ENCODE data around the gene APBB3.
A peak's percentile ranks its signal among the peaks of the same experiment; 100 is the strongest.

Gene APBB3

DNA sequence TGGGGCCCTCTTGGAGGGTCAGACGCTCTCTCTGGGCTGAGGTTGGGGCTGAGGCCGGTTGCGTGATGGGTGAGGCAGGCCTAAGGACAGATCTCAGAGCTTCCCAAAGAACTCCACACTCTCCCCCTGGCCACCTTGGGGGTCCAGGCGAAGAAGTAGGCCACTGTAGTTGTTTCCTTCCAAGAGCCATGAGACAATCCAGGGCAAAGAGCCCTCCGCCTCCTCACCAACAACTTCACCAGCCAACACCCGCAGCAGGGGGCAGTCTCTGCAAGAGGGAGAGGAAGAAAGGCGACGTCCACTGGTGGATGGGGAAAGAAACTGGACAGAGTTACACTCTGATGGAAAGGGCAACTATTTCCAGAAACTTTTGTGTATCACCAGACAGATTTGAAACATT is 10.9 kb upstream of the APBB3 start:
- DNase-seq (ENCODE audit: low read depth), result peak; percentile 51

DNA sequence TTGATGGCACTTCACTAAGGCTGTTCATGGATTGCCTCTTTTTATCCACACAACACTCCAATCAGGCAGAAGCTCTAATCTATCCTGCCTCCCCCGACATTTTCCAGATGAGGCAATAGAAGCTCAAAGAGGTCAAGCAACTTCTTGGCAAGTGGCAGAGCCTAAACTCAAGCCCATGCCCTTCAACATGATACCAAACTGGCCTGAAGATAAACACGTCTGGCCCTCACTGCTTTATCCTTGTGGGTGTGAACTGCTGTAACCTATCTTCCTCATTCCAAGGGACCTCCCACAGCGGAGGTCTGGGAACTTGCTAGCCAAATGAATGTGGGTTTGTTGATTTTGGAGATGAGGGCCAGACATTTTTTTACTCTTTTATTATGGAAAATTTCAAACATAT is 9.8 kb upstream of the APBB3 start:
- peak; percentile 29 for DNase-seq (ENCODE audit: low read depth)

DNA sequence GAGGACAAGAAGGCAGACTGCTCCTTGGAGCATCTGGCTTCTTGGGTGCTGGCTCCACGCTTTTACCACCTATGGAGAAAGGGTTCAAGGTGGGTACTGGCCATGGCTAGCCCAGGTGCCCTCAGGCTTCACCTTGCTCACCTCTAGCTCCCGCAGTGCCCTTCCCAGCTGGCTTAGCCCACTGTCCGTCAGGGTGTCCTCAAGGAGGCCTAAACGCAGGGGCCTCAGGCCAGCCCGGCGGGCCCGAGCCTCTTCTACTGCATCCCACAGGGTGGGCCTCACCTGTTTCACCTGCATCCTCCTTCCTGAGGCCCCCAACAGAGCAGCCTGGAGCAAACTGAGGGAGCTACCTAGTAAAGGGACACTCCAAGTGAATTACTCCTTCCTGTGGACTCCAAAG is 9.3 kb upstream of the APBB3 start:
- DNase-seq (ENCODE audit: low read depth), result no peak

DNA sequence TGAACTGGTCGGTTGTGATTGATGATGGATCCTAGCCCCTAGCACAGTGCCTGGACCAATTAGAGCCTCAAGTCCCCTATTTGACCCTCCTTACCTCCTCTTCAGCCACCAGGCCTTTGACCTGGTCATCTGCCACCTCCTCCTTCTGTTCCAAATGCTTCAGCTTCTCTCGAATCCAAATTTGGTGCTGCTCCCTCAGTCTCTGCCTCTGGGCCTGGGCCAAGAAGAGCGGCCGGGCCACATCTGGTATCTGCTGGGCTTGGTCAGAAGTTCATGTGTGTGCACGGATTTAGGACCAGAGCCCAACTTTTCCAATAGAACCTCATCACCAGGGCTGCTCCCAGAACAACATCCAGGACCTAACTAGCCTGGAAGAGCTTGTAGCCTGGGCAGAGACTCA is 6.7 kb upstream of the APBB3 start:
- DNase-seq (ENCODE audit: low read depth), result no peak

DNA sequence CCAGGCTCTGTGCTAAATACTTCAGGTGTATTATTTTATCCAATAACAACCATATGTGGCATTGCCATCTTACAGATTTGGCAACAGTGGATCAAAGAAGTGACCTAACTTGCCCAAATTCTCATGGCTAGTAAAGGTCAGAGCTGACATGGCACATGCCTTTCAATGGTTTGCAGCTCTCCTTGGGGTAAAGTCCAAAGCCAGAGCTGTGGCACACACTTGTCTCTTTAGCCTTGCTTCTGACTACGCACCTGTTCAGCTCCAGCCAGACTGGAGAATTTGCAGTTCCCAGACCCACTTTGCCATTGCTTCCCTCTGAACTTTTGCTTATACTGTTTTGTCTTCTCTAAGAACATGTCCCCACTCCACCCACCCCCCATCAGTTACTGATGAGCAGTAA is 6.1 kb upstream of the APBB3 start:
- no peak for DNase-seq (ENCODE audit: low read depth)

DNA sequence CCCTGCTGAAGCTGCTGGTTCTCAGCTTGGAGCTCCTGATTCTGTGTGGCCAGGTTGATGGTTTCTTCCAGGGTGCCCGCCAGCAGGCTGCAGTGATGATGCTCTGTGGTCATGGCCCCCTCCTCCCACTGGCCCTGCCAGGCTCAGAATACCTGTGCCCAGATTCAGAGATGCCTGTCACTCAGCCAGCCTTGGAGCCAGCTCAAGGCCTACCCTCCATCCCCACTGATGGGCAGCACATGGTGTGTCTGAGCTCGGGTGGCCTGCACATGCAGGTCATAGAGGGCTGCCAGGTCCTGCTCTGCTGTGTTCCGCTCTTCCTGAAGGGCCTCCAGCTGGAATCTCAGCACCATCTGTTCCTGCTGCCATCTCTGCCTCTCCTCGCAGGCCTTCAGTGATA is 5.7 kb upstream of the APBB3 start:
- no peak for DNase-seq (ENCODE audit: low read depth)

DNA sequence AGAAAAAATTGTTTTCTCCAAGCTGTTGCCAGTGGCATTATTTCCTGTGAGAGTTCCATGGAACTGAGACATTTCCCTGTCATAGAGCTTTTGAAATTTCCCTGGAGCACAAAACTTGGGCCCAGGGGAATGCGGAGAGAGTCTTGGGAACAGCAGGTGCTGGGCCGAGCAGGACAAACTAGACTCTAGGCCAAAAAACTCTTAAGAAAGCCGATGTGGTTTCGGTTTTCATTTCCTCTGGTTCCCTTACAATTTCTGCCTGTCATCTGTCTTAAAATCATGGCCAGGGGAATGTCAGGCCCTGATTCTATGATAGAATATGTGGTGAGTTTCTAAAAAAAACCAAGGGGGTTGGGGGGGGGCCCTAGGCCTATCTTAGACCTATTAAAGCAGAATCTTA is 4.8 kb upstream of the APBB3 start:
- no peak for DNase-seq (ENCODE audit: low read depth)

DNA sequence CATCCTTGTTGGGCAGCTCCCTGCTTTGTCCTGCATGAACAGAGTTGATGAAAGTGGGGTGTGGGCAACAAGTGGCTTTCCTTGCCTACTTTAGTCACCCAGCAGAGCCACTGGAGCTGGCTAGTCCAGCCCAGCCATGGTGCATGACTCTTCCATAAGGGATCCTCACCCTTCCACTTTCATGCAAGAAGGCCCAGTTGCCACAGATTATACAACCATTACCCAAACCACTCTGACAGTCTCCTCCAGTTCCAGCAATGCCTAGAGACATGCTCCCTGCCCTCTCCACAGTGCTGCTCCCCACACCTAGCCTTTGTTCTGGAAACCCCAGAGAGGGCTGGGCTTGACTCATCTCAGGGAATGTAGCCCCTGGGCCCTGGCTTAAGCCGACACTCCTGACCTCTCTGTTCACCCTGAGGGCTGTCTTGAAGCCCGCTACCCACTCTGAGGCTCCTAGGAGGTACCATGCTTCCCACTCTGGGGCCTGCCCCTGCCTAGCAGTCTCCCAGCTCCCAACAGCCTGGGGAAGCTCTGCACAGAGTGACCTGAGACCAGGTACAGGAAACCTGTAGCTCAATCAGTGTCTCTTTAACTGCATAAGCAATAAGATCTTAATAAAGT is 4.2 kb upstream of the APBB3 start:
- no peak for DNase-seq (ENCODE audit: low read depth)

DNA sequence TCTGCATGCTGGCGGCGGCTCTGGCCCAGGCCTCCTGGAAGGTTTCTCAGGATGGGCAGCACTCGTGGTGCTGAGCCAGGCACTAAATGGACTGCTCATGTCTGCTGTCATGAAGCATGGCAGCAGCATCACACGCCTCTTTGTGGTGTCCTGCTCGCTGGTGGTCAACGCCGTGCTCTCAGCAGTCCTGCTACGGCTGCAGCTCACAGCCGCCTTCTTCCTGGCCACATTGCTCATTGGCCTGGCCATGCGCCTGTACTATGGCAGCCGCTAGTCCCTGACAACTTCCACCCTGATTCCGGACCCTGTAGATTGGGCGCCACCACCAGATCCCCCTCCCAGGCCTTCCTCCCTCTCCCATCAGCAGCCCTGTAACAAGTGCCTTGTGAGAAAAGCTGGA is 3.5 kb upstream of the APBB3 start:
- no peak for DNase-seq (ENCODE audit: low read depth)

DNA sequence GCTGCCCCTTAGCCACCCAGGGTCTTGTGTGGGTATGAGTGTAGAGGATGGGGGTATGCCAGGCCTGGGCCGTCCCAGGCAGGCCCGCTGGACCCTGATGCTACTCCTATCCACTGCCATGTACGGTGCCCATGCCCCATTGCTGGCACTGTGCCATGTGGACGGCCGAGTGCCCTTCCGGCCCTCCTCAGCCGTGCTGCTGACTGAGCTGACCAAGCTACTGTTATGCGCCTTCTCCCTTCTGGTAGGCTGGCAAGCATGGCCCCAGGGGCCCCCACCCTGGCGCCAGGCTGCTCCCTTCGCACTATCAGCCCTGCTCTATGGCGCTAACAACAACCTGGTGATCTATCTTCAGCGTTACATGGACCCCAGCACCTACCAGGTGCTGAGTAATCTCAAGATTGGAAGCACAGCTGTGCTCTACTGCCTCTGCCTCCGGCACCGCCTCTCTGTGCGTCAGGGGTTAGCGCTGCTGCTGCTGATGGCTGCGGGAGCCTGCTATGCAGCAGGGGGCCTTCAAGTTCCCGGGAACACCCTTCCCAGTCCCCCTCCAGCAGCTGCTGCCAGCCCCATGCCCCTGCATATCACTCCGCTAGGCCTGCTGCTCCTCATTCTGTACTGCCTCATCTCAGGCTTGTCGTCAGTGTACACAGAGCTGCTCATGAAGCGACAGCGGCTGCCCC is 2.9 kb upstream of the APBB3 start:
- DNase-seq (ENCODE audit: low read depth), result no peak

DNA sequence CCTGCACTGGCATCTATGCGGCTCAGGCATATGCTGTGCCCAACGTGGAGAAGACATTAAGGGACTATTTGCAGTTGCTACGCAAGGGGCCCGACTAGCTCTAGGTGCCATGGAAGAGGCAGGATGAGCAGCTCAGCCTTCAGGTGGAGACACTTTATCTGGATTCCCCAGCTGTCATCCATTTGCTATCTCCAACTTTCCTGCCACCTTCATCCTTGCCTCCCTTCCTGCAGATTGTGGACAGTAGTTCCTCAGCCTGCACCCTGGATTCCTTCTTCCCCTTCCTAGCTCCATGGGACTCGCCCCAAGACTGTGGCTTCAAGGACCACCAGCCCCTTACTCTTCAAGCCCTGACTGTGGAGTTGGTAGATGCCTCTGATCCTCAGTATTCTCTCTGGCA is 2.3 kb upstream of the APBB3 start:
- DNase-seq (ENCODE audit: low read depth), result no peak

DNA sequence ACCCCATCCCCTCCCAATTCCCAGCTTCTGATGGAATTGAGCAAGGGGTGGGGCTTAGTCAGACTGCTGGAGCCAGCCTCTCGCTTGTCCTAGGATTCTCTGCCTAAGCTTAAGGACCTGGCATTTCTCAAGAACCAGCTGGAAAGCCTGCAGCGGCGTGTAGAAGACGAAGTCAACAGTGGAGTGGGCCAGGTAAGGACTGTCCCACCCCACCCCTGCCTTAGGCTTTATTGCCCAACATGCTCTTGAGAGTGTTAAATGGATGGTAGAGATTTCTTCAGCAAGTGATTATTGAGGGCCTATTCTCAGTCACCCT is 1.3 kb upstream of the APBB3 start:
- DNase-seq (ENCODE audit: low read depth), result peak; percentile 25

DNA sequence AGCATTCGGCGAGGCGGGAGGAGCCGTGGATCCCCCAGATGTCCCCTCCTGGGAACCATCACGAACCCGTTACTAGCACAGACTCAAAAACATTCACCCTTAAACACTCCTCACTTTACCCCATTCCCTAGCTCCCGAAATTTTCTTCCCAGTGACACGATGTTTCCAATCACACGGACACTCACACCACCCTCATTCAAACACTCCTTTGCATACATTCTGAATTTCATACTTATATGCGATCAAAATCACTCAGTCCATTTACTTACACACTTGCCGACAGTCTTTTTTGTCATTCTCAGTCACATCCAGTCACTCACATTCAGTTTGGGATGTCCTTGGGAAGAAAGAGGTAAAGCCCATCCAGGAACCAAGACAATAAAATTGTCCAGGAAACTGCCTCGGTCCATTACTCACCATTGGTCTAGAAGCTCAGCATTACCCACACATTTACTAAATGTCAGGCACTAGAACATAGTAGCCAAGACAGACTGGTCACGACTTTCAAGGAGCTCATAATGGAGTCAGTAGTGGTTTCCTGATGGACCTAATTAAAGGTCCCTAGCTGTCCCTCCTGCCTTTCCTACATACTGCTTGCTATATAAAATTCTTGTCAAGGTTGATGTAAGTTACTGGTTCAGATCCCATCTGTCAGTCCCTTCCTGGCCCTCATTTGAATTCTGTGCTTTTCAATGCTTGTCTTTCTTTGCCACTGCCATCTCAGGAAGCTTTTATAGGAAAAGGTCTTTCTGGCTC is 804 bp upstream of the APBB3 start:
- DNase-seq (ENCODE audit: low read depth), result peak; percentile 46

DNA sequence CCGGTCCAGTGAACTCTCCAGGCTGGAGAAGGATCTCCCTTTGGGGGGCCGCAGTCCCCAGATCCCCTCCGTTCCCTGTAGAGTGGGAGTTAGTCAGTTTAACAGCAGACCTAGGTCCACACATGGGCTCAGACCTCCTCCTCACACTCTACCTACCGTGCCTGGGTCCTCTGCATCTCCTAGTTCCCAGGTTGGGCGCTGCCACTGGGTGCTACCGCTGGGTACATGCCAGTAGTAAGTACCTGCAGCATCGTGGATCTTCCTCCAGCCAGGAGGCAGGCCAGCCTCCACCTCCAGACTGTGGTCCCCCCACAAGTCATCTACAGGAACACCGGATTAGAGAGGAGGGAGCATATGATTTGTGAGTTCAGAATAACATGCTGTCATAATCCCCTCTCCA is 802 bp downstream of the APBB3 start:
- DNase-seq (ENCODE audit: low read depth), result no peak

DNA sequence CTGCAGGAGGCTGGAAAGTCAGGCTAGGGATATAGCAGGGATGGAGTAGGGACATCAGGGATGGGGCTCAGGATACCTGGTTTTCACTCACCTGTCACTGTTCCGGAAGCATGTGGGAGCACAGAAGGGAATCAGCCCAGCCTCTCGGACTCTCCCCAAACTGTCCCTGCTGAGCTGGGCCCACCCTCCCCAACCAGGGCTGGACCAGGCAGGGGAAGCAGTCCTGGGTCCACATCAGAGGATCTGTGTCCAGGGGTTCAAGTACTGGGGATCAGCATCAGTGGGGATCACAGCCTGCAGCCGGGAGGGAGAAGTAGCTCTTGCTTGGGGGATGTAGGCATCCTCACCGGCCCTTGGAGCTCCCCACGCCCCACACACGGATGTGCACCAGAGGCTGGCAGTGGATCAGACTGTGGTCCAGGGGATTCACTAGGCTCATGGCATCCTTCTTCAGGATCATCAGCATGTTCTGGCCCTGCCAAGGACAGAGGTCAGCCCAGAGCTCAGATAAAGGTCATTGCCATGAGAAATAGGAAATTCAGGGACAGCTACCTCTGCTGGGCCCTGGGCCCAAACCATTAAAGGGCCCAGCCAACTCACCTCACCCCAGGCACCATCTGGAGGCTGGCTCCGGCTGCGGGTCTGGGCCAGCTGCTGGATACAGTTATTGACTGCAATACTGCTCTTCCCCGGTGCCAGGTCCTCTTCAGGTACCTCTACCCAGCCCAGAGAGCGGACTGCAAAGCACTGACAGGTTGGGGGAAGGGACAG is 2.5 kb downstream of the APBB3 start:
- no peak for DNase-seq (ENCODE audit: low read depth)

DNA sequence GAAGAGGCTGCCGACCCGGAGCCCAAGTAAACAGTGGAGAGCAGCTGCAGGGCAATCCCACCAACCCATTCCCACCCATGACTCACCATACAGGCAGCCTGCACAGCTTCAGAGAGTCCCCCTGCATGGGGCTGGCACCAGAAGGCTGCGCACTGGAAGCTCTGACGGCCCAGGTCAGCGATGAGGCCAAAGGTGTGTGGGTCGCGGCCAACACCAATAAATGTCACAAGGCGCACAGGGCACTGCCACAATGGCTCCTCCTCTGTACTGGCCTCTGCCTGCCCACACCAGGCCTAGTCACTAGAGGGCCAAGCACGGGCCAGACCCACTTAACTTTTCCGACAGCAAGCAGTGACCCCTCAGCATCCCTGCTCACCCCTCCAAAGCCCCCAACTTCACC is 4.2 kb downstream of the APBB3 start:
- DNase-seq (ENCODE audit: low read depth), result no peak

DNA sequence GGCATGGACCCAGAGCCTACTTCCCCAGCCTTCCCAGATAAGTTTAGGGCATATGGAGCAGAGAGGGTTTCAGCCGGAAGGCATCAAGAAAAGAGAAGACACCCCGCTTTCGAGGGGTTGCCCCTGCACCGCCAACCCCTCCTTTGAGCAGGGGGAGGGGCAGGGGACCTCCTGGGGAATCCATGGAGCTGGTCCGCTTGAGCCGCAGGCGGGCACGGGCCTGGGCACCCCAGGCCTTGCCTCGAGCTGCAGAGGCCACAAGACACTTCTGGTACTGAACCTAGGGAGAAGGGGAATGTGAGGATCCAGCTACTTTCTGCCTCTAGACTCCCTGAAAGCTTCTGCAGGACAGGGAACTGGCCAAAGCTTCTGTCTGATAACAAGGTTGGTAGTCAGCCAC is 5.9 kb downstream of the APBB3 start:
- DNase-seq (ENCODE audit: low read depth), result no peak

DNA sequence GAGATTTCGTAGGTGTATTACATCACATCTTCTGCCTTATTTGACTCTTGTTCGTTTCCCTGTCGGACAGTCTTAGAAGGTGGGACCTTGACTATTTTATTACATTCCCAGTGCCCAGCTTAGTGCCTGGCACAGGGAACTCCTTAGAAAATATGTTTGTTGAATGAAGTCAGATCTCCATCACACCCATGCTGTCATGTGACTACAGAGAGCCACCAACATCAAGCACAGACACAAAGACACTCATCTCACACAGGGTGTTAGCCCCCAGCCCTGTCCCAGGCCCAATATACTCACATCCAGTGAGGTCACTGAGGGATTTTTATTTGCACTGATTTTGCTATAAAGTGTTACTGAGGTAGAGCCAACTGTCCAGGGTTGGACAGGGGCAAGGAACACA is 6.4 kb downstream of the APBB3 start:
- no peak for DNase-seq (ENCODE audit: low read depth)

DNA sequence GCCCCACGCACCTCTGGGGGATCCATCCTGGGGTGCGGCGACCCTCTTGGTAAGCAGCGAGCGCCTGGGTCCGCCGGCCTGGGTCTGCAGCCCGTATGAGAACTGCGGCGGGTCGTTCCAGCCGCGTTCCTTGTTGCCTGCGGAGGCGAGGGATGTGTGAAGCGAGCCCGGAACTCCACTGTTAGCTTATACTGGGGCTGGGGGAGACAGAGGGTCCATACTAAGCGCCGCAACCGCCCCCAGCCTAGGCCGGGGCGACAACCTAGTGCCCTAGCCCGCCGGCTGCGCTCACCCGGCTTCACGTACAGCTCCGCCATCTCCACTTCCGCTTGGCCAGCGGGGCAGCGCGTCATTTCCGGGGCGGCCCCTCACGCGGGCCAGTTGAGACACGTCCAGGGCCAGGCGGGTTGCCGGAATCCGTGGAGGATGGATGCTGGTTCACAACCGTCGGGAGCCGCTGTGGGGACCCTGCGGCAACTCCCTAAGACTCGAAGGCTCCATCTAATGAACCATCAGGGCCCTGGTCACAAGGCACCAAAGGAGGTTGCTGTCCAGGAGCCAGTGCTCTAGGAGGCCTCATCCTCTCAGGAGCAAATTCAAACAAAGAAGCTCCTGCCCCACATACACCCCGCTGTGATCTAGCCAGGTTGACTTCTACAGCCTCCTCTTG is 7.1 kb downstream of the APBB3 start, which contains the start of gene SRA1:
TSS of gene SRA1 (minus strand) at position 338 of the 670 bp plus-strand sequence. CDS start at position 317, 21 bp downstream.
- peak; percentile 90 for DNase-seq (ENCODE audit: low read depth)

DNA sequence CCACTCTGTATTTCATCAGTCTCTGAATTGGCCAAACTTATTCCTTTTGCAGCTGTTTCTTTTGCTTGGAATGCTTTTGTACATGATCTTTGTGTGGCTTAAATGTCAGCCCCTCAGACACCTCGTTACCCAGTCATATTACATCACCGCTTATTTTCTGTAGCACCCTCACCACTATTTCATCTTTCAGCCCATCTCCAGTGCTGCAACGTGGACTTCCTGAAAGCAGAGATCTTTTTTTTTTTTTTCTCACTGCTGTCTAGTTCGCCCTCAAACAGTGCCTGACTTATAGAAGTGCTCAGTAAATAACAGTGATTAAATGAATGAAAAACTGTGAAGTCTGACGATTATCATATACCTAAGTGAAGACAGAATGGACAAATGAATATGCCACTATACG is 8.0 kb downstream of the APBB3 start:
- peak; percentile 41 for DNase-seq (ENCODE audit: low read depth)

DNA sequence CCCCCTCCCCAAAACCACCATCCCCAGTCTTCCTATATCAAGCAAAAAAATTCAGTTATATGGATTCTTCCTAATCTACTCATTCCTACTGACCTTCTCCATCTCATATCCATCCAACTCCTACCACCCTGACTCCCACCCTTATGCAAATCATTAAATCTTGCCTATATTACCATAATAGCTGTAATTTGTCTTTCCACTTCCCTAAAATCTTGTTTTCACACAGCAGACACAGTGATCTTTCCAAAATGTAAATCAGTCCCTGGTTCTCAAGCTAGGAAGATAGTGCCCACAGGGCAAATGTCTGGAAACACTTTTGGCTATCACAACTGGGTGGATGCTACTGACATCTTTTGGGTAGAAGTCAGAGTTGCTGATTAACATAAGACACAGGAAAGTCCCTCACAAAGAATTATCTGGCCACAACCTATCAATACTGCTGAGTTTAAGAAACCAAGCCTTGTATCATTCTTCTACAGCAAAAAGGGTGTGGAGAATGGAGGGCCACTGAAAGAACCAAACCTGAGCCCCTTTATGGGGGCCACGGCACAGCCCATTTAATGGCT is 8.6 kb downstream of the APBB3 start:
- no peak for DNase-seq (ENCODE audit: low read depth)

DNA sequence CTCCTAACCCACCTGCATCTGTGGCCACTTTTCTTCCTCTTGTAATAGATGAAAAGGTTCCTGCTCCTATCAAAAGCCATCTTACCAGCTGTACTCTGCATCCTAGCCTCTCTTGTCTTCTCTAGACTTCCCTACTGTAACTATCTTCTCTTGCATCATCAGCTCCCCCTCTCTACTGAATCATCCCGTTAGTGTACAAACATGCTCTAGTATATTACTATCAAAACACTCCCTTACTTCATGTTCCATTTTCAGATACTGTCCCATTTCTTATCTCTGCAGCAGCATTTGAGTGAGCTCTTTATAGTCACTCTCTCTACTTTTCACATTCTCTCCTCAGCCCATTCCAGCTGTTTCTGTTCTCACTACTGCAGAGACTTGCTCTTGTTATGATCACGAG is 9.9 kb downstream of the APBB3 start:
- DNase-seq (ENCODE audit: low read depth), result peak; percentile 72
